HepG2 (cell line): ENCODE measurements around the gene SMYD1. TPM values are rescaled to one million over a fixed set of nuclear protein-coding genes. Genes with fewer than 3 reads are reported as not detected.

Experiments
- AGO2 ChIP-seq: fragments of 200-400 bp; formaldehyde crosslinking; optimal IDR thresholded peaks from 2 replicates; pipeline ENCODE3; 2017; ENCODE audit warnings: mild to moderate bottlenecking, low read depth, low read length, moderate library complexity
- ERF ChIP-seq: IDR thresholded peaks from 2 replicates; pipeline ENCODE4 v1.6.1; 2018; ENCODE audit warnings: missing biosample characterization, missing genetic modification reagents
- HNRNPH1 ChIP-seq: fragments of 200-400 bp; formaldehyde crosslinking; optimal IDR thresholded peaks from 2 replicates; pipeline ENCODE3; 2017; ENCODE audit warnings: mild to moderate bottlenecking, low read depth, low read length
- SAFB2 ChIP-seq: sonication (generic); formaldehyde crosslinking; IDR thresholded peaks from 2 replicates; pipeline ENCODE4 v1.5.1; 2020; ENCODE audit warnings: missing genetic modification reagents, low read depth, mild to moderate bottlenecking, borderline replicate concordance
- SP5 ChIP-seq: IDR thresholded peaks from 2 replicates; pipeline ENCODE4 v1.6.1; 2016; ENCODE audit warnings: low read depth, borderline replicate concordance
- ZNF484 ChIP-seq: sonication (generic); formaldehyde crosslinking; IDR thresholded peaks from 2 replicates; pipeline ENCODE4 v1.5.1; 2020; ENCODE audit warnings: mild to moderate bottlenecking, low read depth, missing genetic modification reagents, borderline replicate concordance
- ZNF773 ChIP-seq: sonication (generic); formaldehyde crosslinking; IDR thresholded peaks from 2 replicates; pipeline ENCODE4 v1.4.0; 2020; ENCODE audit warnings: missing genetic modification reagents, borderline replicate concordance
- ZNF775 ChIP-seq: sonication (generic); formaldehyde crosslinking; IDR thresholded peaks from 2 replicates; pipeline ENCODE4 v1.4.0; 2020; ENCODE audit warnings: missing genetic modification reagents, mild to moderate bottlenecking, moderate library complexity, borderline replicate concordance
- ZNF816 ChIP-seq: sonication (generic); formaldehyde crosslinking; IDR thresholded peaks from 2 replicates; pipeline ENCODE4 v1.8.0; 2022; ENCODE audit warnings: missing genetic modification reagents, mild to moderate bottlenecking, borderline replicate concordance
- polyA plus RNA-seq, 8 experiments: library from polyadenylated mRNA; depleted of rRNA in 3 of 8; stranded (reverse) in 7 of 8; unstranded in 1 of 8; fragments of >200 nt; fragmentation: Illumina TruSeq in 4 of 8; extraction: Trizol in 4 of 8; gene quantifications; 2 replicates each; pipeline versions ENCODE4 v1.2.1 to v1.2.3, GENCODE V29; 2011 to 2016; ENCODE audit warnings: low read depth in 4 of 8, missing spikeins in 1 of 8, mixed read lengths in 1 of 8; ENCODE audit not compliant: insufficient read depth in 1 of 8
- total RNA-seq, 5 experiments: library from RNA; depleted of rRNA; stranded (reverse); fragments of >200 nt; fragmentation: Illumina TruSeq; extraction: Trizol; gene quantifications; 2 replicates each; pipeline ENCODE4 v1.2.3, GENCODE V29; 2016; ENCODE audit warnings: low read depth in 1 of 5
- TF ChIP-seq, protein P1 (sequence below): sonication (generic); formaldehyde crosslinking; IDR thresholded peaks from 2 replicates; pipeline ENCODE4 v1.5.0; 2020; ENCODE audit warnings: missing genetic modification reagents
- TF ChIP-seq, protein P2 (sequence below): sonication (generic); formaldehyde crosslinking; IDR thresholded peaks from 2 replicates; pipeline ENCODE4 v1.8.1; 2023; ENCODE audit warnings: mild to moderate bottlenecking, missing genetic modification reagents
- TF ChIP-seq, protein P3 (sequence below): sonication (generic); formaldehyde crosslinking; IDR thresholded peaks from 2 replicates; pipeline ENCODE4 v1.4.0; 2020; ENCODE audit warnings: missing genetic modification reagents, mild to moderate bottlenecking, borderline replicate concordance
- TF ChIP-seq, protein P4 (sequence below): sonication (generic); formaldehyde crosslinking; IDR thresholded peaks from 2 replicates; pipeline ENCODE4 v1.4.0; 2020; ENCODE audit warnings: missing genetic modification reagents
- TF ChIP-seq, protein P5 (sequence below): IDR thresholded peaks from 2 replicates; pipeline ENCODE4 v1.6.1; 2016; ENCODE audit warnings: low read depth
- TF ChIP-seq, protein P6 (sequence below): sonication (generic); formaldehyde crosslinking; IDR thresholded peaks from 2 replicates; pipeline ENCODE4 v1.4.0; 2020; ENCODE audit warnings: missing genetic modification reagents, borderline replicate concordance

Gene SMYD1
- total and polyA plus RNA-seq, 2 of the 13 experiments (the other 11 are each of a cell fraction or from before 2014, with no cell fraction given), result not detected

DNA sequence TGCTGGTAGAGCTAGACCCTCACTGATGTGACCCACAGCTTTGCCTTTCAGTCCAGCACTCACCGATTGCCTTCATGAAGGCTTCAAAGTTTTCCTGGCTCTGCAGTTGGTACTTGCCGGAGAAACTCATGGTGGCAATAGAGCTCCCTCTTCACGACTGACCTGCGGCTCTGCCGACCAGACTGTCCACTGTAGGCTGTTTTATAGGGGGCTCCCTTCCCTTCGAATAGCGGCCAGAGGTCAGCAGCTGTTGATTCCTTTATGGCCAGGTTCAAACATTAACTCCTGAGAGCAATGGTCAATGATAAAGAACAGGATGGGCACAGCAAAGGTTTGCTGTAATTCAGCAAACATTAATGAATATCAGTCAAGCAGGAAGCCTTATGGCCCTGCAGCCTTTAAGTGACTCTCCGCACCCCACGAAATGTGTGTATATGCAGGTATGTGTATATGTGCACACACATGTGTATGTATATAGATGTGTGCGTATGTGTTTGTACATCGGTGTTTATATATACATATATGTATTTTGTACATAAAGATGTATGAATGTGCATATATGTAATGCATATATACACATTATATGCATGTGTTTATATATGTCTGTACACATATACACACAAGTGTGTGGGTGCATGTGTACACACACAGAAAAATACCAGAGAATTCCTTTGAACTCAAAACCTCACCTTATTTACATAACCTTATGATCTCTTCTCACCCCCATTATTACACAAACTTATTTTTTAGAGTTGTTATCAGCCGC is 60.4 kb downstream of the SMYD1 start, which contains the start of gene FABP1 (continued):
- TF ChIP-seq, protein P1, sequence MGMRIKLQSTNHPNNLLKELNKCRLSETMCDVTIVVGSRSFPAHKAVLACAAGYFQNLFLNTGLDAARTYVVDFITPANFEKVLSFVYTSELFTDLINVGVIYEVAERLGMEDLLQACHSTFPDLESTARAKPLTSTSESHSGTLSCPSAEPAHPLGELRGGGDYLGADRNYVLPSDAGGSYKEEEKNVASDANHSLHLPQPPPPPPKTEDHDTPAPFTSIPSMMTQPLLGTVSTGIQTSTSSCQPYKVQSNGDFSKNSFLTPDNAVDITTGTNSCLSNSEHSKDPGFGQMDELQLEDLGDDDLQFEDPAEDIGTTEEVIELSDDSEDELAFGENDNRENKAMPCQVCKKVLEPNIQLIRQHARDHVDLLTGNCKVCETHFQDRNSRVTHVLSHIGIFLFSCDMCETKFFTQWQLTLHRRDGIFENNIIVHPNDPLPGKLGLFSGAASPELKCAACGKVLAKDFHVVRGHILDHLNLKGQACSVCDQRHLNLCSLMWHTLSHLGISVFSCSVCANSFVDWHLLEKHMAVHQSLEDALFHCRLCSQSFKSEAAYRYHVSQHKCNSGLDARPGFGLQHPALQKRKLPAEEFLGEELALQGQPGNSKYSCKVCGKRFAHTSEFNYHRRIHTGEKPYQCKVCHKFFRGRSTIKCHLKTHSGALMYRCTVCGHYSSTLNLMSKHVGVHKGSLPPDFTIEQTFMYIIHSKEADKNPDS (CRISPR knock-in tag), result no peak; the same call in 1 of the 2 replicates
- TF ChIP-seq, protein P2, sequence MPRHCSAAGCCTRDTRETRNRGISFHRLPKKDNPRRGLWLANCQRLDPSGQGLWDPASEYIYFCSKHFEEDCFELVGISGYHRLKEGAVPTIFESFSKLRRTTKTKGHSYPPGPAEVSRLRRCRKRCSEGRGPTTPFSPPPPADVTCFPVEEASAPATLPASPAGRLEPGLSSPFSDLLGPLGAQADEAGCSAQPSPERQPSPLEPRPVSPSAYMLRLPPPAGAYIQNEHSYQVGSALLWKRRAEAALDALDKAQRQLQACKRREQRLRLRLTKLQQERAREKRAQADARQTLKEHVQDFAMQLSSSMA, result no peak; the same call in 1 of the 2 replicates
- TF ChIP-seq AGO2 (no peak), ERF (CRISPR knock-in tag) (peak; percentile 83), ZNF775 (CRISPR knock-in tag) (peak; percentile 18; the same call in 1 of the 2 replicates), SAFB2 (CRISPR knock-in tag) (peak; percentile 28; the same call in 1 of the 2 replicates), ZNF816 (peak; percentile 98; the same call in 1 of the 2 replicates), SP5 (CRISPR knock-in tag) (peak; percentile 61; the same call in 1 of the 2 replicates), ZNF484 (no peak), ZNF773 (CRISPR knock-in tag) (no peak), HNRNPH1 (no peak)
- TF ChIP-seq, protein P3, sequence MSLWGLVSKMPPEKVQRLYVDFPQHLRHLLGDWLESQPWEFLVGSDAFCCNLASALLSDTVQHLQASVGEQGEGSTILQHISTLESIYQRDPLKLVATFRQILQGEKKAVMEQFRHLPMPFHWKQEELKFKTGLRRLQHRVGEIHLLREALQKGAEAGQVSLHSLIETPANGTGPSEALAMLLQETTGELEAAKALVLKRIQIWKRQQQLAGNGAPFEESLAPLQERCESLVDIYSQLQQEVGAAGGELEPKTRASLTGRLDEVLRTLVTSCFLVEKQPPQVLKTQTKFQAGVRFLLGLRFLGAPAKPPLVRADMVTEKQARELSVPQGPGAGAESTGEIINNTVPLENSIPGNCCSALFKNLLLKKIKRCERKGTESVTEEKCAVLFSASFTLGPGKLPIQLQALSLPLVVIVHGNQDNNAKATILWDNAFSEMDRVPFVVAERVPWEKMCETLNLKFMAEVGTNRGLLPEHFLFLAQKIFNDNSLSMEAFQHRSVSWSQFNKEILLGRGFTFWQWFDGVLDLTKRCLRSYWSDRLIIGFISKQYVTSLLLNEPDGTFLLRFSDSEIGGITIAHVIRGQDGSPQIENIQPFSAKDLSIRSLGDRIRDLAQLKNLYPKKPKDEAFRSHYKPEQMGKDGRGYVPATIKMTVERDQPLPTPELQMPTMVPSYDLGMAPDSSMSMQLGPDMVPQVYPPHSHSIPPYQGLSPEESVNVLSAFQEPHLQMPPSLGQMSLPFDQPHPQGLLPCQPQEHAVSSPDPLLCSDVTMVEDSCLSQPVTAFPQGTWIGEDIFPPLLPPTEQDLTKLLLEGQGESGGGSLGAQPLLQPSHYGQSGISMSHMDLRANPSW, result peak; percentile 73
- TF ChIP-seq, protein P4, sequence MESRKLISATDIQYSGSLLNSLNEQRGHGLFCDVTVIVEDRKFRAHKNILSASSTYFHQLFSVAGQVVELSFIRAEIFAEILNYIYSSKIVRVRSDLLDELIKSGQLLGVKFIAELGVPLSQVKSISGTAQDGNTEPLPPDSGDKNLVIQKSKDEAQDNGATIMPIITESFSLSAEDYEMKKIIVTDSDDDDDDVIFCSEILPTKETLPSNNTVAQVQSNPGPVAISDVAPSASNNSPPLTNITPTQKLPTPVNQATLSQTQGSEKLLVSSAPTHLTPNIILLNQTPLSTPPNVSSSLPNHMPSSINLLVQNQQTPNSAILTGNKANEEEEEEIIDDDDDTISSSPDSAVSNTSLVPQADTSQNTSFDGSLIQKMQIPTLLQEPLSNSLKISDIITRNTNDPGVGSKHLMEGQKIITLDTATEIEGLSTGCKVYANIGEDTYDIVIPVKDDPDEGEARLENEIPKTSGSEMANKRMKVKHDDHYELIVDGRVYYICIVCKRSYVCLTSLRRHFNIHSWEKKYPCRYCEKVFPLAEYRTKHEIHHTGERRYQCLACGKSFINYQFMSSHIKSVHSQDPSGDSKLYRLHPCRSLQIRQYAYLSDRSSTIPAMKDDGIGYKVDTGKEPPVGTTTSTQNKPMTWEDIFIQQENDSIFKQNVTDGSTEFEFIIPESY (CRISPR knock-in tag), result no peak; the same call in 1 of the 2 replicates
- TF ChIP-seq, protein P5, sequence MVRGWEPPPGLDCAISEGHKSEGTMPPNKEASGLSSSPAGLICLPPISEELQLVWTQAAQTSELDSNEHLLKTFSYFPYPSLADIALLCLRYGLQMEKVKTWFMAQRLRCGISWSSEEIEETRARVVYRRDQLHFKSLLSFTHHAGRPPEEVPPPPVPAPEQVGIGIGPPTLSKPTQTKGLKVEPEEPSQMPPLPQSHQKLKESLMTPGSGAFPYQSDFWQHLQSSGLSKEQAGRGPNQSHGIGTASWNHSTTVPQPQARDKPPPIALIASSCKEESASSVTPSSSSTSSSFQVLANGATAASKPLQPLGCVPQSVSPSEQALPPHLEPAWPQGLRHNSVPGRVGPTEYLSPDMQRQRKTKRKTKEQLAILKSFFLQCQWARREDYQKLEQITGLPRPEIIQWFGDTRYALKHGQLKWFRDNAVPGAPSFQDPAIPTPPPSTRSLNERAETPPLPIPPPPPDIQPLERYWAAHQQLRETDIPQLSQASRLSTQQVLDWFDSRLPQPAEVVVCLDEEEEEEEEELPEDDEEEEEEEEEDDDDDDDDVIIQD (CRISPR knock-in tag), result peak; percentile 90
- TF ChIP-seq, protein P6, sequence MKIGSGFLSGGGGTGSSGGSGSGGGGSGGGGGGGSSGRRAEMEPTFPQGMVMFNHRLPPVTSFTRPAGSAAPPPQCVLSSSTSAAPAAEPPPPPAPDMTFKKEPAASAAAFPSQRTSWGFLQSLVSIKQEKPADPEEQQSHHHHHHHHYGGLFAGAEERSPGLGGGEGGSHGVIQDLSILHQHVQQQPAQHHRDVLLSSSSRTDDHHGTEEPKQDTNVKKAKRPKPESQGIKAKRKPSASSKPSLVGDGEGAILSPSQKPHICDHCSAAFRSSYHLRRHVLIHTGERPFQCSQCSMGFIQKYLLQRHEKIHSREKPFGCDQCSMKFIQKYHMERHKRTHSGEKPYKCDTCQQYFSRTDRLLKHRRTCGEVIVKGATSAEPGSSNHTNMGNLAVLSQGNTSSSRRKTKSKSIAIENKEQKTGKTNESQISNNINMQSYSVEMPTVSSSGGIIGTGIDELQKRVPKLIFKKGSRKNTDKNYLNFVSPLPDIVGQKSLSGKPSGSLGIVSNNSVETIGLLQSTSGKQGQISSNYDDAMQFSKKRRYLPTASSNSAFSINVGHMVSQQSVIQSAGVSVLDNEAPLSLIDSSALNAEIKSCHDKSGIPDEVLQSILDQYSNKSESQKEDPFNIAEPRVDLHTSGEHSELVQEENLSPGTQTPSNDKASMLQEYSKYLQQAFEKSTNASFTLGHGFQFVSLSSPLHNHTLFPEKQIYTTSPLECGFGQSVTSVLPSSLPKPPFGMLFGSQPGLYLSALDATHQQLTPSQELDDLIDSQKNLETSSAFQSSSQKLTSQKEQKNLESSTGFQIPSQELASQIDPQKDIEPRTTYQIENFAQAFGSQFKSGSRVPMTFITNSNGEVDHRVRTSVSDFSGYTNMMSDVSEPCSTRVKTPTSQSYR, result peak; percentile 80; the same call in 1 of the 2 replicates
